Activated gamma-delta T cell treated with anti-CD3 and anti-CD28 coated beads, Interleukin-2, amount 50 U/mL, for 16 hours (primary cell): ENCODE data around the gene C1QTNF8.

Experiments used
- DNase-seq: peaks from one replicate; pipeline ENCODE4 v3.0.0-alpha.2; 2020; ENCODE audit warnings: low read depth

The C1QTNF8 gene

DNA sequence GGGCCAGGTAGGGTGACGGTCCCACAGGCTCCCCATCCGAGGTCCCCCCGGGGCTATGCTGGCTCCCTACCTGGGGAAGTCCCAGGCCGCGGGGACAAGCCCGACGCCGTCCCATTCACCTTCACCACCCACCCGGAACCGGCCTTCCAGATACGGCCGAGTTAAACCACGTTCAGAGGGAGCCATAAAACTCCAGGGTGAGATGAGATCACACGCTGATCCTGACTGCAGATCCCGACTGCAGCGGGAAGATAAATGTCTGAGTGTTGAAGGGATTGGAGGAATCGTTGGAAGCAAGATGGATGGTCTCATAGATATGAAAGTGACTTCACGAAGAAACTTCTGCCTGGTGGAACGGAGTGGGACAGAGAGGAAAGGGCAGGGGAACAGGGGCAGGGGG is 13.6 kb upstream of the C1QTNF8 start:
- no peak for DNase-seq

DNA sequence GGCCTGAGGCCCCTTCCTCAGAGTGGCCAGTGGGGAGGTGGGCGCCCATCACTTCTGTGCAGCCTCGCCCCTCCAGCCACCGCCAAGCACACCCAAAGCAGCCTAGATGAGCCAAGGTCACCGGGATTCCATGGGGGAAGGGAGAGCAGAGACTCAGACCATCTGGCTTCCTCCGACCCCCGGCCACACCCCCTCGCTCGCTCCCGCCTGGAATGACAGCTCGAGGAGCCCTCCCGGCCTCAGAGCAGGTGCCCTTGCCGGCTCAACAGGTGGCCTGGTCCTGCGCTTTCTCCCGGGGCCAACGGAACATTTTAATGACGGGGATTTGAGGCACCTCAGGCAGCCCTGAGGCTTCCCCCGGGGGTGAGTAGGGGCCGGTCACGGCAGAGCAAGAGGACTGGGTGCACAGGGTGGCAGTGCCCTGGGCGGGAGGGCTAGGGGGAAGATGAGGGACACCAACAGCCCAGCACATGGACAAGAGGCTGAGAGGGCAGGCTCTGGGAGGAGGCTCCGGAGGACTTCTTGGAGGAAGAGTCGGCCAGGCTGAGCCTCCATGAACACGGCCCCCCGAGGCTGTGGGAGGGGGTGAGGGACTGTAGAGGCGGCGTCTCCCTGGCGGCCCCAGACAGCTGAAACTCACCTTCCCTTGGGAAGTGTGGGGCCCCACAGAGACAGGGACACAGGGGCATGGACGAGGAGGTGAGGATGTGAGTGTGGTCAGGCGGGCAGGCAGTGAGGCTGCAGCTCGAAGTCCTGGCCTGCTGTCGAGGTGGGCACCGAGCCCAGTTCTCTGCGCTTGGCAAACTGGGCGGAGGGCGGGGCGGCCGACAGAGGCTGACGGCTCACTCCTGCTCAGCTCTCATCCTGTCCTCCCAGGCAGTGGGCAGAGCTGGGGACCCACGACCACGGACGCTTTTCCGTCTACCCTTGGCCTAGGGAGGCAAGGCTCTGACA is 12.5 kb upstream of the C1QTNF8 start:
- no peak for DNase-seq

DNA sequence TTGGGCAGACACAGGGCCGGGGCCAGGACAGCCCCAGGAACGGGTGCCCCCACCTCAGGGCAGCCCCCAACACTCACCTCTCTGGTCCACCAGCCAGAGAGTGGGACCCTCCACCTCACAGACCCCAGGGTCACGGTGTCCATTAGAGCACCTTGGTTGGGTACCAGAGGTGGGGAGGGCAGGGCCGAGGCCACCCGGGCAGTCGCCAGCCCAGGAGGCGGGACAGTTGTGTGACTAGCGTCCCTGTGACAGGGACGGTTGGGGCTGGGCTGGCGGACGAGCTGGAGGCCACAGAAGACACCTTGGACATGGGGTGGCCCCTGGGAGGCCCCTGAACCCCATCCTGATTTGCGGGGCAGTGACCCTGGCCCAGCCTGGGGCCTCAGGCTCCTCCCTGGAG is 11.7 kb upstream of the C1QTNF8 start:
- DNase-seq = no peak

DNA sequence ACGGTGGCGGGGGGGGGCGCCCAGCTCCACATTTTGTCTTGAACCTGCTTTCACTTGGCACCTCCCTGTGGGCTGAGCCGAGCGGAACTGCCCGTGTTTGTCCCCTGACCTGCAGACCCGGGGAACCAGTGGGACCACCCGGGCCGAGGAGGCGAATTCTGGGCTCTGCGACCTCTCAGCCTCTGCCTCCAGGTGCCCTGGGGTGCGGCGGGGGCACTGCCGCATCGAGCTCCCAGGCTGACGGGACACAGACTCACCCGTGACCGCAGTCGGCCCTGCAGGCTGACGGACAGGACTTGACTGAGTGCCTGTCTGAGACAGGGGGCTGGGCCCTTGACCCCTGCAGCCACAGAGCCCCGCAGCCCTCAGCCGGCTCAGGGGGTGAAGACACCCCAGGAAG is 11.1 kb upstream of the C1QTNF8 start:
- DNase-seq = no peak

DNA sequence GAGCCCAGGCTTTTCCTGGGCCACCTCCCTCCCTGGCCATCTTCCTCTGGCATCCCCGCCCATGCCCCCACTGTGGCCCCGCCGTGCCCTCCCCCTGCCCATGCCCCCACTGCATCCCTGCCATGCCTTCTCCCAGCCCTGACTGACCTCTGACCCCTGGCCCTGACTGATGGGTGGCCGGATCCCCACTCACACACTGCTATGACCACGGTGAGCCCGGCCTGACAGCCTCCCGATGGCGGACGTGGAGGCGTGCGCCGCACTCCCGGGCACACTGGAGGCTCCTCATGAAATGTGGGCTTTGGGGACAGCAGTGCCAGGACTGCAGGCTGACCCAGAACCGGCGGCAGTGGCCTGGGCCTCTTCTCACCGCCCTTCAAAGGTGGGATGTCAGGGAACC is 10.6 kb upstream of the C1QTNF8 start:
- no peak for DNase-seq

DNA sequence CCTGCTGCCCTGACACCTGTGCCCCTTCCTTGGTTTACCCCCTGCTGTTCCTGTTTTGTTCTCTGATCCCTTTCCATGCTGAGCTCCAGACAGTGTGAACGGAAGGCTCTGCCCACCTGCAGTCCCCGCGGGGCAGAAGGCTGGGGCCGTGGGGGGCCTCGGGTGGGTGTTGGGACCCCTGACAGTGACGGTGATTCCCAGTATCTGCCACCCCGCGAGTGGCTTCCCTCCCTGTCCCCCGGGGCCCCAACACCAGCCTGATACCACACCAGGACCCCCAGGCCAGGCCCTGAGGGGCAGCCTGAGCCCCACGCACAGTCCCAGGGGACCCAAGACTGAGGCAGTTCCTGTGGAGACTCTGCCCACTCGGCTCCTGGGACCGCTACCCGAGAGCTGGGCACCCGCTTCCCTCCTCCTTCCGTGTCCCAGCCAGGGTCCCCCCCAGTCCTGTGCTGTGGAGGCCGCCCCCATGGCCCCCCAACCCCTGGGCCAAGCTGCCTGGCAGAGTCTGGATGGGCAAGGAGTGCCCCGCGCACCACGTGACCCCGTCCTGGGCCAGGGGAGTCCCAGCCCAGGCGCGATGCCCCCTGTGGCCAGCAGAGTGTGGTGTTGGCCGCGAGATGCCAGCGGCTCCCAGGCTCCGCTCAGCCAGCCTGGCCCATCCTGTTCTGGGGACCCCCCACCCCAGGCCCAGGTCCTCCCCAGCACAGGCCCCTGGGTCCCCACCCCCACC is 10.0 kb upstream of the C1QTNF8 start:
- no peak for DNase-seq

DNA sequence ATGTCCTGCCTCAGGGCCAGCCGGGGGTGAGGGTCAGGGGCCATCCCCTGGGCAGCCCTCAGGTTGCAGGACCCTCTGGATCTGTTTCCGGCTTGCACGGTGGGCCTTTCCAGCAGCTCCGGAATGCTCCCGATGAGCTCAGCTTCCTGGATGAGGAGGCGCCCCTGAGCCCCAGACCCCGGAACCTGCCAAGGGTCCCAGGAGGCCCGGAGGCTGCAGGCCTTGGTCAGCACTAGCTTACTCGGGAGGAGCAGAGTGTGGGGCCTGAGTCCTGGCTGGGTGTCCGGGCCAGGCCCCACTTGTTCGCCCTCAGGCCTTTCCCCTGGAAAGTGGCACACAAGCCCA is 7.6 kb upstream of the C1QTNF8 start:
- no peak for DNase-seq

DNA sequence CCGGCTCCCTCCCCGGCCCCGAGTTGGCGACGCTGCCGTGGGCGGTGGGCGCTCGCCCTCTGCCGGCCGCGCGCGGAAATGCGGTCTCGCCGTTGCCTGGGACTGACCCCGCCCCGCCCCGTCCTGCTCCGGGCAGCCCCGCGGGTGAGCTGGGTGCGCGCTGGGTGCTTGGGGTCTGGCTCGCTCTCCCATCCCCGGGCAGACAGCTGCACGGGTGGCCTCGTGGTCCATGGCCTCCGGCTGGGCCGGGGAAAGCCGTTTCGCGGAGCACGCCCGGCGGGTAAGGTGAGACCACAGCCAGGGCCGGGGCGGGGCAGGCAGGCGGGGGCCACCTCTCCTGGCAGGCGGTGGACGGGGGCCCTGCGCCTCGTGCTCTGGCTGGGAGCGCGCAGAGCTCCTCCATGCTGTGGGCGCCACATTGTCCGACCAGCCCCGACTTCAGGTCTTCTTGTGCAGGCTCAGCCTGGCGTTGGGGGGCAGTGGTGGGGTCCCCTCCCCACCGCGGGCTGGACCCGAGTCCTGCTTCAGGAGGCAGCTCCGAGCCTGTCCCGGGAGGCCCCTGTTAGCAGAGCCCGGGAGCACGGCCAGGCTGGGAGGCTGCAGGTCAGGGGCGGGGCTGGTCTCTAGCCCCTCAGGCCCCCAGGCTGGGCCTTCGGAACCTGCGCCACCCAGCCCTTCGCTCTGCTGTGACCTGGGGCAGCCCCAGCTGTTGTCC is 7.0 kb upstream of the C1QTNF8 start:
- DNase-seq = peak; percentile 60

DNA sequence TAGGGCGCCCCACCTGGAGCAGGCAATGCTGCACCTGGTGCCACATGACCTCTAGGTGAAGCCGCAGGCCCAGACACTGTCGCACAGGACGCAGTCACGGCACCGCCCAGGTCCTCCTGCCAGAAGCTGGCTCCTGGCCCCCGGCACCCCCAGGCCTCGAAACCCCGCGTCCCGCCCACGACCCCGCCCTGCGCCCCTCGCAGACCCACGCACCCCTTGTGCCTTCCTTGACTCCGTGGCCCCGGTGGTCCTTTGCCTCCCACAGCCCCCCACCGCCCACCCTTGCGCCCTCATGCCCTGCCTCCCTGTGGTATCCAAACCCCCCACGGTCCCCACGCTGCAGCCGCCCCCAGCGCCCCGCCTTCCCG is 6.3 kb upstream of the C1QTNF8 start:
- no peak for DNase-seq

DNA sequence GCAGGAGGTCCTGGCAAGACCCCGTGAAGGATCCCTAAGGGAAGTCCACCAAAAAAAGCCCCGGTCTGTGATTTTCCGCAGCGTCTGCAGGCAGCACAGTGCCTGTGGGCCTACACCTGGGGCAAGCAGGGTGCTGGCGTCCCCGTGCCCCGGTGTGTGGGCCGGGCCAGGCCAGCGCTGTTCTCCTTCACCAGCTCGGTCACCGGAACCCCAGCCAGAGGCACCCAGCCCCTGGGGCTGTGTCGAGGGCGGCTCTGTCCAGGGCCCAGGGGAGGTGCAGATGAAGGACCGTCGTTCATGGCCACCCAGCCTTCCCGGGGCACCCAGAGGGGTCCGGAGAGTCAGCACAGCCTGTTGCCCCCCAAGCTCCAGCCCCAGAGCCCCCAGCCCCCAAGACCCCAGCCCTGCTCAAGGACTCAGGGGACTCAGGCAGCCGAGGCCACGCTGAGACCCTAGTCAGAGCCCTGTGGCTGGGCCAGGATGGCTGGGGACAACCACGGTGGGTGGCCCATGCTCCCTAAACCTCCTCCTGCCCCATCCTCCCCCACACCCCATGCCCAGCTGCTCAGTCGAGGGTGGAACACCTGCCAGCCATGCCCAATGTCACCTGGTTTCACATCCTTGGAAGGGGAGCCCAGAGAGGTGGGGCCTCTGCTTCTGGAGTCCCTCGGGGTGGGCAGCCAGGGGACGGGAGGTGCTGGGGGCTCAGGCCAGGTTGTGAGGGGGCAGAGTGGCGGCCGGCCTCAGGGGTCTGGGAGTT is 5.7 kb upstream of the C1QTNF8 start:
- DNase-seq = no peak

DNA sequence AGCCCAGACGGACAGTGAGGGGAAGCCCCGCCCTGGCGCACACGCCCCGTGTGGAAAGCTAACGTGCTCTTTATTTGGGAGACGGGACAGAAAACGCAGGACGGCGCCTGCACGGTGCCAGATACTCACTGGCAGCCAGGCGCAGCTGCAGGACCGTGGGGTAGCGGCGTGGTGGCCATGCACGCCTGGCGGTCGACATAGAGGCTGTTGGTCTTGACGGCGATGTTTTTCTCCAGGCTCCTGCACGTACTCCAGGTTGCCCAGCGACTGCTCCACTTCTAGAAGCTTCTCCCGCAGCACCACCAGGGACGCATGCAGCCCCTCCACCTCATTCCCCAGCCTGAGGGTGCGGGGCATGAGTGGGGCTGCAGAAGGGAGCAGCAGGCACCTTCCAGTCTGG is 5.1 kb upstream of the C1QTNF8 start:
- DNase-seq = no peak

DNA sequence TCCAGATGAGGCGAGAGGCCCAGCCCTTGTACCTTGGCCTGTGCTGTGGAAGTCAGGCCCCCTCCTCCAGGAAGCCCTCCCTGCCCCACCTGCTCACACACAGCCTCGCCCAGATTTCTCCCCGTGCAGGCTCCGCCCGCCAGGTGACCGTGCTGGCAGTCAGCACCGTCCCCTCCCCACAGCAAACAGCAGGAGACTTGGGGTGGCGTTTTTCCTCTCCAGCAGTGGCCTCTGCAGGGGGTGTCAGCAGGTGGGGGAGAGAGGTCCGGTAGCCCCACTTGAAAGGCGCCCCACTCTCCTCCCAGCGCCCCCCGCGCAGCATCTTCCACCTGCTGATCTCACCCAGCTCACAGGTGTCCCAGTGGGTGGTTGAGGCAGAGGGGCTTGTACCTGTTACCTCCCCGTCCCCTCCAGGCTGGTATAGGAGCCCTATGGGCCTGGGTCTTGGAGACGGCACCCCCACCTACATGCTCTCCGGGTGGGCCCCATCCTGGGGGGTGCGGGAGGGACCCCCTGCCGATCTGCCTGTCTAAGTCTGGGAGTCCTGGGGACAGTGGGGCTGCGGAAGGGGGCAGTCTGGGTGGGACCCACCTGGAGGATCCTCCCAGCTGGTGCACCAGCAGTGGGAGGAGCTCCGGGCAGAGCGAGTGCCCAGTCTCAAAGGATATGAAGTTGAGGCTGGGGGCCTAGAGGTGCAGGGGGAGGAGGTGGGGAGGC is 4.2 kb upstream of the C1QTNF8 start:
- DNase-seq = no peak

DNA sequence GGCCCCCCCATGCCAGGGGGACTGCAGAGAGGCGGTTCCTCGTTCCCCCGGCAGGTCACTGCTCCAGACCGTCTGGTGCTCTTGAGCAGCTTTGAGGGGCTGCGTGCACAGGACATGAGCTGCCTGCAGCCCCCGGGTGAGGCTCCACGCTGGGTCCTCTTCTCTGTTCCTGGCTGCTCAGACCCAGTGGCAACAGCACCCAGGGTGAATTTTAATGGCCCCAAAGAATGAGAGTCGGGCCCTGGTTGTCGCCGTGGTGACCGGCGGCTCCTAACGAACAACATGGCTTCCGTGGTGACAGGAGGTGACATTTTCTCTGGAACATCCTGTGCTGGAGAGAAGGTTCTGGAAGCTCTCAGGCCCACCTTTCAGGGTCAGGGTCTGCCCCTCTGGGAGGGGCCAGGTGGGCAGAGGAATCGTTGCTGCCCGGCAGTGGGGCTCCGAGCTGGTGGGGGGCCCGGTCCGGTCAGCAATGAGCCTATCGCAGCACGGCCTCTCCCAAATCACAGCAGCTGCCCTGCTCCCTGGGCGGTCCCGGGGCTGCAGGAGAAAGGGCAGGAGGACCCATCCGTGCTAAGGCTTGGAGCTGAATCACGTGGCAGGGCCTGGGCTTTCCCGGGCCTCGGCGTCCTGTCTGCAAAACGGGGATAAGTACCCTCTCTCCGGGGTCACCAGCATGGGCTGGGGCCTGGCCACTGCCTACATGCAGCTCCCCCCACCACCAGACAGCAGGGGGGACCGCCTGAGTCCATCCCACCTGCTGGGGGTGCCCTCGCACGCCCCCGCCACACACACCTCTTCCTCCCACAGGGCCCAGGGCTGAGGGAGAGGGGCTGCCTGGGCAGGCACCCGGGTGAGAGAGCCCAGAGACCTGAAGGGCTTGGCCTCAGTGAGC is 3.4 kb upstream of the C1QTNF8 start:
- DNase-seq = no peak

DNA sequence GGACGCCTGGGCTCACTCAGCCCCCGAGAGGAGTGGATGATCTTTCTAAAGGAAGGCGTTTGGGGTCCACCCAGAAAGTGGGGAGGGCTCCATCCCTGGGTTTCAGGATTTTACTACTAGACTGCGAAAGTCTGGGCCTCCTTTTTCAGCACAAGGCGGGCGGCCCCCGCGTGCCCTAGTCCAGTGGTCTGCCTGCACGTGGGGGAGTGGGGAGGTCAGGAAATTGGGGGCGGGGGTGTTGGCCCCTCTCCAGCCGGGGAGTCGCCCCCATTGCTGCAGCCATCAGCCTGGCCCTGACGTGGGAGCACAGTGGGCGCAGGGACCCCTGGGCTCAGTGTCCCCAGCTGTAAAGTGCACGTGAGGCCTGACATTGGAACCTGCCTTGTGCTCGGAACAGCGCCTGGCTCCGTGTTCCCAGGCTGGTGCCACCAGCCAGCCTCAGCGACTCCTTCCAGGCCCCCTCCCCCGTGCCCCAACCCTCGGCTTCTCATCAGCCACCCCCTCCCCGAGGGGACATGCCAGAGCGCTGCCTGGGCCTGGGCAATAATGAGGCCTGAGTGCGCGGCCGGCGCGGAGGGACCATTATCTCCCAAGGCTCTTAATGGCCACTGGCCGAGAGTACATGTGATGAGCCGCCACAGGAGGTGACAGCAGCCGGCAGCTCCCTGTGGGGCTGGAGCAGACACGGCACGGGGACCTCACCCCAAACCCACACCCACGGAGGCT is 2.4 kb upstream of the C1QTNF8 start:
- no peak for DNase-seq

DNA sequence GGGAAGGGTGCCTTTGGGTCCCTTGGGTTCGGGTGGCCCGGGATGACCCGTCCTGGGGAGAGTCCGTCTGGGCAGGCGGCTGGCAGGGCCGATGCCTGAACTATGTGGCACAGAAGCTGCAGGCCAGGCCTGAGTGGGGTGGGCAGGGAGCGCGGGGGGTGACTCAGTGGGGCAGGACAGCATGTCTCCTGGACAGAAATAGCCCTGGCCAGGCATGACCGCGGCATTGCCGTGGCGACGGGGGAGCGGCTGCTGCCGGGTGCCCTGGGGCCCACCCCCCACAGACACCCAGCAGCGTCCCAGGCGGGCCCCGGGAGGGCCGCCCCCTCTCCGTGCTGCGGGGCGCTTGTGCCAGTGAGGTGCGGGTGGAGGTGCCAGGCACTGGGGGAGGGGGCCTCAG is 1.8 kb upstream of the C1QTNF8 start:
- DNase-seq = no peak

DNA sequence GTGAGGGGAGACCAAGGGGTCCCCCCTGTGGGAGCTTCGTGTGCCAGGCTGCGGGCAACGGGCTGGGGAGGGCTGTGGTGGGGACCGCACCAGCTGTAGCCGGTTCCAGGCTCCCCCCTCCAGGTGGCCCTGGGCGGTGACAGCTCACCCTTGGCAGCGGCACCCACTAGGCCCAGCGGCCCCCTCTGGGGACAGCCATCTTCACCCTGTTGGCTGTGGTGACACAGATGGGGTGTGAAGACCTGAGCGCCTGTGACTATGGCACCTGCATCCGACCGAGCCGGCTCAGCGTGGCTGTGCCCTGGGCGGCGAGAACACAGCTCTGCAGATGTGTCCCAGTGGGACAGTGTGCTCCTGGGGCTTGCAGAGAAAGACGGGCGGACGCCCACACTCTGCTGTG is 1.1 kb upstream of the C1QTNF8 start:
- no peak for DNase-seq

DNA sequence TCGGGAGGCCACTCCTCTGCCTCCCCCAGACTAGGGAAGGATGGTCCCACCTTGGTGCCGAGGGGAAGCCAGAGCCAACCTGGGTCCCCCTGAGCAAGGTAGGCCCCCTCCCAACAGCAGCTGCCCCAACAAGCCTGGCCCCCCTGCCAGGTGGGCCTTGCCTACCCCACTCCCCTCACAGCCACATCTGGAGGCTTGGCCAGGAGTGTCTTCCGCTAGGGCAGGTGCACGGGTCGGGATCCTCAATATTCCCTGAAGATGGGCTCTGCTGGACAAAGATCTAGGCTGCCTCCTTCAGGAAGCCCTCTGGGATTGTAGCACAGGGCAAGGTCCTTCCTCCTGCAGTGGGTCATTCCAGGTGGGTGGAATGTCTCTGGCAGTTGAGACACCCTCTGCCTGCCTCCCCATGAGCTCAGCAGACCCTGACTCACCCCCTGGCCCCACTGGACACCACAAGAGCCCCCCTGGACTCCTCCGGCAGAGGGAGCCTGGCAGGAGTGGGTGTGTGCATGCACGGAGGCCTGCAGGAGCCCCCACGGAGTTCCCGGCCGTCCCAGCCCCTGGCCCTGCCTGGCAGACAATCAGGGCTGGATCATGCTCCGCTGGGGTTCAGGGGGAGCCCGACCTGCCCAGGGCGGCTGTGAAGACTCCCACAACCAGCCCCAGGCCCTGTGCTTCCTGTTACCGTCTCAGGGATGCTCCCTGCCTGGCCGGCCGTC is 435 bp downstream of the C1QTNF8 start:
- DNase-seq = no peak

DNA sequence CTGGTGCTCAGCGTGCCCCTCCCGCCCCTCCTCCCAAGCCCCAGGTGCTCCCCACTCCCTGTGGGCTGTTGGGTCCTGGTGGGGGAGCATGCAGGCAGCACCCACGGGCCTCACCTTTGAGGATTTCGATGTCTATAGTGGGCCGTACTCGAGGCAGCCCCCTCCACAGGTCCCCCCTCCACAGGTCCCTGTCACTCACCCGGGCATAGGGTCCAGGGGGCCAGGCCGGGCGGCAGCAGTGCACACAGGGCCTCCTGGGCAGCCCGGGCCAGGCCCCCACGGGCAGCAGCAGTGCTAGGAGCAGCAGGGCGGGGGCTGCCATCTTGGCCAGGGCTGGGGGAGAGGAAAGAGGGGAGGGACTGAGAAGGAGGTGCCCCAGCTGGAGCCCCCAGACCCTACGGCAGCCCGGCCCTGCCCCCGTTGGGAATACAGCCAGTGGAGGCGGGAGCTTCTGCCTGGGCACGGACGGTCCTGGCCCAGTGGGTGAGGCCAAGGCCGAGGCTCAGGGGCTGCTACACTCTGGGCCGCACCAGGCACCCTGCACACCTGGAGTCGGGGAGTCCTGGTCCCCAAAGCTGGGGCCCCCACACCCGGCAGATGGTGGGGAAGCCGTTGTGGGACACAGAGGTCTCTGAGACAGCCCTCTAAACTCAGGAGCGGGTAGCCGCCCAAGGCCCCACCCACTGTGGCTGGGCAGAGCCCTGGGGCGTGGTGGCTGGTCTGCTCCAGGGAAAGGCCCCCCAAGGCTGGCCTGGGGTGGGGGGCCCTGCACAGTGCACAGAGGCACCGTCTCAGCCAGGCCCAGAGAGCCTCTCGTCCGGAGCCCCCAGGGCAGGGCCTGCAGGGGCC is 1.2 kb downstream of the C1QTNF8 start:
- no peak for DNase-seq
